ENCODE results near the gene SEC24D.

Gene SEC24D

DNA sequence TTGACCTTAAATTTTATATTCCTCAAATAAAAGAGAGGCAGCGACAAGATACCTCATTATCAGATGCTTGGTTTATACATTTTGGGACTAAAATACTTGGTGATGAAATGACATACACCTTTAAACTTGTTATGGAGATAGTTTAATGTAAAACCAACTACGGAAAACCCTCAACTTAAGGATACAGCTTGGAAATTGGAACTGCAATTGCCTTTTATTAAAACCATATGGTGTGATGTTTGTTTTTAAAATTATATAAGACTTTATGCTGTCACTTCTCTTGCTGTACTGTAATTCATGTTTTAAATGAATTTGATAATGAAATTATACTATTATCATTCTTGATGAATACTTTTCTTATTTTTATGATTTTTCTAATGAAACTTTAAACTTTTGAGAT lies 124.9 kb downstream of the SEC24D start:
- no peak for DNase-seq

DNA sequence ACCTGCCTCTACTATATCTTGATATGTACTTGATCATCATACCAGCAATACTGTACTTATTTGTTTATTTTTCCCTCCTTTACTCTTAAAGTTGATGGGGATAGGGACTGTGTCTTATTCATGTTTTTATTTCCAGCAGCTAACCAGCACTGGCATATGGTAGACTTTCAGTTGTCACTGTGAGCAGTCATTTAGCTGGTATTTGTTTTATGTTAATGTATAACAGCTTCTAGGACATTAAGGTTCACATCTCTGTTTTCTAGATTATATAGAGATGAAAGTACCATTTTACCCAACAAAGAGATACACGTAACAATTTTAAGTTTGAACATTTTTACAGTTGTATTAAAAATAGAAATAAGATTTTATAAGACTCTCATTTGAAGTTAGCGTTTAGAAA lies 132.8 kb downstream of the SEC24D start:
- no peak for DNase-seq

DNA sequence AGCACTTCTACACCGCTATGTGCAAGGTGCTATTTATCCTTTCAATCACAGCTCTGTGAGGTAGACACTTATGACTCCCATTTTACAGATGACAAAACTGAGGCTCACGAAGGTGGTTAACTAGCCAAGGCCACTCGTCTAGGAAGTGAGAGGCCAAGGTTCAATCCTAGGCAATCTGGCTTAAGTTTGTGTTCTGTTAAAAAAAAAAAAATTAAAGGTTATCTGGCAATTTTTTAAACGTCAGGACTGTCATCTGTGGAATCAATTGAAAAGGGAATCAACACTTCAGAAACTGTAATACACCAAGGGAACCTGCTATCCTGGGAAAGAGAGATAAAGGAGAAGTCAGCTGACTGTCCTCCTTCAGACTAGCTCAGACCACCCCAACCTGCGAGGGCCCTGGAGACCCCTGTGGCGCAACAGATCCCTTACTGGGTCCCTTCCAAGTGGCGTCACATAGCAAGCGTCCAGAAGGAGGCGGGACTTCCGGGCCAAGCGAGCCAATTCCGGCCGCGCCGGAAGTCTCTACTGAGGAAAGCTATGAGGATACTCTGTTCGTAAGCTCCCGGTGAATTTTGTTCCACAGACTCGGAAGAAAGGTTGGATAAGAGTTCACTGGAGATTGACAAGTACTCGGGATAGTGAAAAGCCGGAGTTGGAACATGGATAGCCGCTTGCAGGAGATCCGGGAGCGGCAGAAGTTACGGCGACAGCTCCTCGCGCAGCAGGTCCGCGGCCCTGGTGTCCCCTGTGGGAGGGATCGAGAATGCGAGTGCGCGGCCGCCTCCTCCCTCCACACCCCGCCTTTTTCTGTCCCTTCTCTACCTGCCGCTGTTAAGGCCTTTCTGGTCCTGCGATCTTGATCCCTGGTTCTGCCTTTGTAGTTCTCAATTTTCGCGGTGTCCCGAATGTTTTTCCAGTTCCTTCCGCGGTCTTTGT lies 150.8 kb downstream of the SEC24D start, which contains the start of gene METTL14:
Gene METTL14, plus strand, starts transcription at position 520 of the 939 bp plus-strand sequence. Its CDS starts 143 bp downstream, at position 663.
- peak; percentile 91 for DNase-seq

DNA sequence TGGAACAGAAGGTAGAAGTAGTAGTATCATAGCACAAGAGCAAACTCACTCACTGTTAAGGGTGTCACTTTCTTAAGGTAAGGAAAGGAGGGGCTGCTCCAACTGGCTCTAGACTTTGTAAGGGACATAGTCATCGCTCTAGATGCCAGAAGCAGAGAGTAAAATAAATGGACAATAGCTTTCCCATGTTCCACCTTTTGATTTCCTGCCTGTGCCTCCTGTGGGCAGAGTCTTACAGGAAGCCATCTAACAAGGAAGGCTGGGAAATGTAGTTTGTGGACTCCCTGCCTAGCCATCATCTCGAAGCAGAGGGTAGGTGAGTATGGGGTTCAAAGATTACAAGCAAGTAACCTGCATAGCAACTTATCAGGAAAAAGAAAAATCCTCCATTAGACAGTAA lies 152.4 kb downstream of the SEC24D start:
- DNase-seq = no peak

DNA sequence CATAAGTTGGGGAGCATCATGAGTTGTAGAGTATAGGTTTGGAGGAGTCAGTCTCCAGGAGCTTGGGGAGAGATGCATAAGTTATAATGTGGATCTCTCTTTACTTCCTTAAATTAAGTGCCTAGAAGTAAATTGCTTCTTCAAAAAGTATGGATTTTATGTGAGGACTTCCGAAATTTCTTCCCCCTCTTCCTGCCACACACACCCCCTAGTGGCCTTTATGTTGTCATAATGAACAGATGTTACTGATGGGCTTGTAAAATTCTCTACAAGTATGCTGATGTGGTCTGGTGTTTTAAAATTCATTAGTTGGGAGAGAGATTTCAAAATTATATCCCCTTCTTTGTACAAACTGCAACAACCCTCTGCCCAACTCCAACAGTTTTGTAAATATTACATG lies 153.0 kb downstream of the SEC24D start:
- no peak for DNase-seq

DNA sequence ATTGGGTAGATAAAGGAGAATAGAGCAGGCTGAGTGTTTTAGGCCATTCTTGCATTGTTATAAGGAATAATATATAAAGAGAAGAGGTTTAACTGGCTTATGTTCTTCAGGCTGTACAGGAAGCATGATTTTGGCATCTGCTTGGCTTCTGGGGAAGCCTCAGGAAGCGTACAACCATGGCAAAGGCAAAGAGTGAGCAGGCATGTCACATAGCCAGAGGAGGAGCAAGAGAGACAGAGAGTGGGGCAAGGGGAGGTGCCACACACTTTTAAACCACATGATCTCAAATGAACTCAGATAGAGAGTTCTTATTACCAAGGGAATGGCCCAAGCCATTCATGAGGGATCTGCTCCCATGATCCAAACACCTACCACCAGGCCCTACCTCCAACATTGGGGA lies 155.1 kb downstream of the SEC24D start:
- DNase-seq = no peak

DNA sequence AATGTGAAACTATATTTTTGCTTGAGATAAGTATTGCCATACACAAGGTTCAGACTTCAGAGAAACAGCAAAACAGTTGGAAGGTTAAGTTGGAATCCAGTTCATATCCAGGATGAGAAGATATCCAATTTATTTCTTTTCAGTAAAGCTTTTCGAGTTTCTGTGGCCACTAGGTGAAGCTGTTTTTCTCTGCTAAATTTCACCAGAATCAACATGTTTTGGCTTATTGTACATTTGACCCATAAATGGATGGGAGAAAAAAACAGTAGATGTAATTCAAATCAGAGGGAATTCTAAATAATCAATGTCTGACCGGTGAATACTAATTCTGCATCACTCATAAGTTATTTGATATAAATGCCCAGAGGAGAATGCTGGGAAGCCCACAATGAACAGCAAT lies 159.8 kb downstream of the SEC24D start:
- DNase-seq = no peak

Measured in T1000 (cell line).